Omental fat pad (tissue), 4 donors: ENCODE results near the gene PHACTR3. TPM values are rescaled to one million over a fixed set of nuclear protein-coding genes. Genes with fewer than 3 reads are reported as not detected.

ENCODE experiments used
- ATAC-seq: fragments of 150-250 bp; one replicate; pipeline ENCODE4 v1.9.1; 2016; ENCODE audit warnings: mild to moderate bottlenecking, moderate library complexity; ENCODE audit not compliant: low FRiP score
- DNase-seq: peaks from one replicate; pipeline ENCODE4 v3.0.0-alpha.2; 2019; ENCODE audit warnings: low spot score
- CTCF ChIP-seq, 3 donors: fragments of 450-650 bp; IDR thresholded peaks; one replicate each; pipeline ENCODE4 v1.5.1; 2016 to 2017; ENCODE audit warnings: antibody characterized with exemption in 3 of 3, mild to moderate bottlenecking in 3 of 3, moderate library complexity in 2 of 3
- total RNA-seq, 4 donors: library from RNA; depleted of rRNA; stranded (reverse); fragments of >200 nt; gene quantifications; one replicate each; pipeline ENCODE4 v1.1.0, GENCODE V29; 2016

PHACTR3 gene
- total RNA-seq, 4 donors from 2014 or later, result 0.19 to 10.6 (median 1.4) TPM; not detected in 1

GRCh38 chr20:59692139-59692538, 87.8 kb downstream of the PHACTR3 start:
- TF ChIP-seq CTCF (IDR thresholded peaks at IDR 0.05), result no peak
- ATAC-seq, result no peak
- no peak for DNase-seq

GRCh38 chr20:59693587-59693986, 89.2 kb downstream of the PHACTR3 start:
- no peak for DNase-seq
- no peak for ATAC-seq
- no peak for TF ChIP-seq CTCF (IDR thresholded peaks at IDR 0.05)

GRCh38 chr20:59696476-59696875, 92.1 kb downstream of the PHACTR3 start:
- ATAC-seq, result no peak
- DNase-seq, result no peak
- no peak for TF ChIP-seq CTCF (IDR thresholded peaks at IDR 0.05)

GRCh38 chr20:59697068-59697467, 92.7 kb downstream of the PHACTR3 start:
- ATAC-seq, result no peak
- no peak for DNase-seq
- no peak for TF ChIP-seq CTCF (IDR thresholded peaks at IDR 0.05)

- TF ChIP-seq CTCF (IDR thresholded peaks at IDR 0.05), result no peak
- DNase-seq (no peak), ATAC-seq (no peak)
Observed at GRCh38 chr20:59698598-59698997, 94.3 kb downstream of the PHACTR3 start.

DNA sequence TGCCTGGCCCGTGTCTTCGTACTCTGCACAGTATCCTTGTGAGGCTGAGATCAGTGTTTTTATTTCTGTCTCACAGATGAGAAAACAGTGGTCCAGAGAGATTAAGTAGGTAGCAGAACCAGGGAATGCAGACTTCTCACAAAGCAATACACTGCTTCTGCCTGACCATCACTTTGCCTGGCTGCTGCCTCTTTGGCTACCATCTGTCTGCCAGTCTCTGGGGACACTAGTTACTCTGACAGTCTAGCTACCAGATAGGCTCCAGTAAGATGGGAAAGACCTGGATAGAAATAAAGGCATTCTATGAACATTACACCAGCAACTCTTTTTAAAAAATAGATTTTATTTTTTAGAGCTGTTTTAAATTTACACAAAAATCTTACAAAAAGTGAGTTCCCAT, 96.9 kb downstream of the PHACTR3 start:
- DNase-seq, result no peak
- no peak for ATAC-seq
- no peak for TF ChIP-seq CTCF (IDR thresholded peaks at IDR 0.05)

DNA sequence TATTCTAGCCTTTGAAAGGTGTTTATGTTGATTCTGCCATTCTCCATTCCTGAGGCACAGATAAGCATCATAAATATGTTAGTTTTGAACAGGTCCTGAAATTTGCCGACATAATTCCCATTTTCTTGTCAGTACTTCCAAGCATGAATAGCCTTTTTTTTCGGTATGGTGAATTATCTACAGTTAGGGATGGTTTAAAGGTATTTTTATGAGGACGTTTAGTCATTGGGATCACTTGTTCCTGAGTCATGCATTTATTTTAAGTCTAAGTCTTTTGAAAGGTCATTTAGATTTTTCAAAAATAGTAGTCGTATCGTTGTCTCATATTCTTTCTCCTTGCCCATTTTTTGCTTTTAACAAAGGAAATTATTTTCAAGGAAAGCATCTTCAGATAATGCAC, 98.7 kb downstream of the PHACTR3 start:
- no peak for ATAC-seq
- TF ChIP-seq CTCF (IDR thresholded peaks at IDR 0.05), result no peak
- no peak for DNase-seq
